IMR-90 (cell line): ENCODE measurements around the gene OR52K1. TPM values are rescaled to one million over a fixed set of nuclear protein-coding genes. Genes with fewer than 3 reads are reported as not detected.

Experiments
- ATAC-seq: fragments of 200-7000 bp; cut with Tn5 transposase; 2 replicates; pipeline ENCODE4 v1.9.1; 2020; ENCODE audit warnings: low read depth, mild to moderate bottlenecking, moderate library complexity
- BruUV-seq: library from RNA; stranded (reverse); fragments of 400-500 nt; replicated peaks from 2 replicates; lab custom pipeline; 2021; lab: Mats Ljungman, UMichigan
- CTCF ChIA-PET: fragments of 300-600 bp; formaldehyde crosslinking; extraction: SDS; loops from one replicate; lab custom pipeline; 2021; ENCODE audit warnings: antibody characterized with exemption; lab: Yijun Ruan, JAX
- POLR2A ChIA-PET: fragments of 300-600 bp; sonication (Branson Sonifier 250); formaldehyde crosslinking; loops from one replicate; lab custom pipeline; 2022; ENCODE audit warnings: antibody characterized with exemption; ENCODE audit not compliant: unreplicated experiment; lab: Charles Lee
- DNase-seq: peaks from one replicate; pipeline ENCODE4 v3.0.0; 2013
- H2AFZ ChIP-seq: replicated peaks from 2 replicates; pipeline ENCODE3; 2013; ENCODE audit warnings: low read length, mild to moderate bottlenecking; ENCODE audit not compliant: poor library complexity
- H2AK5ac ChIP-seq: 2 replicates; pipeline ENCODE4 v1.6.1; 2013; ENCODE audit warnings: low read depth, low read length, inconsistent platforms
- H2AK9ac ChIP-seq: replicated peaks from 2 replicates; pipeline ENCODE3; 2013; ENCODE audit warnings: mild to moderate bottlenecking, low read depth, low read length, moderate library complexity; ENCODE audit not compliant: poor library complexity
- H2BK120ac ChIP-seq: 2 replicates; pipeline ENCODE4 v1.6.1; 2013; ENCODE audit warnings: low read depth, low read length, inconsistent platforms
- H2BK15ac ChIP-seq: 3 replicates; pipeline ENCODE4 v1.6.1; 2013; ENCODE audit warnings: low read depth, low read length, inconsistent platforms
- H2BK20ac ChIP-seq: 2 replicates; pipeline ENCODE4 v1.6.1; 2013; ENCODE audit warnings: low read depth, mild to moderate bottlenecking, inconsistent platforms, low read length, moderate library complexity
- H2BK5ac ChIP-seq: 2 replicates; pipeline ENCODE4 v1.6.1; 2013; ENCODE audit warnings: mild to moderate bottlenecking, low read depth, low read length, inconsistent platforms; ENCODE audit not compliant: poor library complexity, severe bottlenecking
- H3K14ac ChIP-seq: replicated peaks from 2 replicates; pipeline ENCODE4 v1.6.1; 2013; ENCODE audit warnings: low read depth, low read length, inconsistent platforms
- H3K18ac ChIP-seq: 2 replicates; pipeline ENCODE4 v1.6.1; 2013; ENCODE audit warnings: low read depth, low read length, control low read depth
- H3K23ac ChIP-seq: 2 replicates; pipeline ENCODE4 v1.6.1; 2013; ENCODE audit warnings: low read depth, low read length, inconsistent platforms
- H3K27ac ChIP-seq: 2 replicates; pipeline ENCODE4 v1.5.1; 2013; ENCODE audit warnings: mild to moderate bottlenecking, control low read depth, low read length; ENCODE audit not compliant: insufficient read depth
- H3K27me3 ChIP-seq: 2 replicates; pipeline ENCODE4 v1.6.1; 2013; ENCODE audit warnings: low read length; ENCODE audit not compliant: control insufficient read depth, insufficient read depth
- H3K36me3 ChIP-seq: 2 replicates; pipeline ENCODE4 v1.6.1; 2013; ENCODE audit warnings: low read length, mixed read lengths; ENCODE audit not compliant: control insufficient read depth, insufficient read depth
- H3K4ac ChIP-seq: 2 replicates; pipeline ENCODE4 v1.6.1; 2013; ENCODE audit warnings: low read depth, low read length, inconsistent platforms
- H3K4me1 ChIP-seq: 2 replicates; pipeline ENCODE4 v1.6.1; 2013; ENCODE audit warnings: low read length, mixed read lengths; ENCODE audit not compliant: control insufficient read depth, insufficient read depth
- H3K4me2 ChIP-seq: 2 replicates; pipeline ENCODE4 v1.6.1; 2013; ENCODE audit warnings: low read depth, mild to moderate bottlenecking, control low read depth, low read length, moderate library complexity
- H3K4me3 ChIP-seq: 2 replicates; pipeline ENCODE4 v1.5.1; 2013; ENCODE audit warnings: low read depth, mild to moderate bottlenecking, control low read depth, low read length, moderate library complexity; ENCODE audit not compliant: insufficient read depth
- H3K56ac ChIP-seq: 2 replicates; pipeline ENCODE4 v1.6.1; 2013; ENCODE audit warnings: low read length, inconsistent platforms; ENCODE audit not compliant: insufficient read depth; ENCODE audit errors: extremely low read depth
- H3K79me1 ChIP-seq, 2 experiments: 2 replicates each; pipeline ENCODE4 v1.6.1; 2013; ENCODE audit warnings: low read length in 2 of 2, inconsistent platforms in 1 of 2, low read depth in 1 of 2
- H3K9ac ChIP-seq: 2 replicates; pipeline ENCODE4 v1.6.1; 2013; ENCODE audit warnings: low read depth, low read length, control low read depth
- H3K9me1 ChIP-seq: 2 replicates; pipeline ENCODE4 v1.6.1; 2013; ENCODE audit warnings: low read length, inconsistent platforms; ENCODE audit not compliant: insufficient read depth
- H3K9me3 ChIP-seq: 2 replicates; pipeline ENCODE4 v1.6.1; 2013; ENCODE audit warnings: low read length; ENCODE audit not compliant: control insufficient read depth, insufficient read depth
- H4K20me1 ChIP-seq: 2 replicates; pipeline ENCODE4 v1.6.1; 2013; ENCODE audit warnings: low read length, inconsistent platforms; ENCODE audit not compliant: insufficient read depth
- H4K5ac ChIP-seq: 2 replicates; pipeline ENCODE4 v1.6.1; 2013; ENCODE audit warnings: mild to moderate bottlenecking, low read depth, low read length, control low read depth
- H4K8ac ChIP-seq, 2 experiments: 2 replicates each; pipeline ENCODE4 v1.6.1; 2013; ENCODE audit warnings: low read depth in 2 of 2, low read length in 2 of 2, control low read depth in 1 of 2, inconsistent platforms in 1 of 2
- H4K91ac ChIP-seq: 2 replicates; pipeline ENCODE4 v1.6.1; 2013; ENCODE audit warnings: low read depth, low read length, inconsistent platforms; ENCODE audit not compliant: insufficient read depth
- CHD1 ChIP-seq: IDR thresholded peaks from 2 replicates; pipeline ENCODE4 v1.6.1; 2012; ENCODE audit warnings: low read depth, low read length, improper control_type of control experiment
- FOS ChIP-seq: fragments of 150-350 bp; IDR thresholded peaks from 2 replicates; pipeline ENCODE4 v1.6.1; 2016; ENCODE audit warnings: low read depth, low read length
- MAZ ChIP-seq: IDR thresholded peaks from 2 replicates; pipeline ENCODE4 v1.6.1; 2012; ENCODE audit warnings: low read depth, mild to moderate bottlenecking, low read length, improper control_type of control experiment, moderate library complexity, borderline replicate concordance
- MXI1 ChIP-seq: IDR thresholded peaks from 2 replicates; pipeline ENCODE4 v1.6.1; 2012; ENCODE audit warnings: low read depth, mild to moderate bottlenecking, low read length, moderate library complexity, borderline replicate concordance
- RAD21 ChIP-seq: IDR thresholded peaks from 2 replicates; pipeline ENCODE4 v1.6.1; 2012; ENCODE audit warnings: low read length, improper control_type of control experiment
- RFX5 ChIP-seq: IDR thresholded peaks from 2 replicates; pipeline ENCODE4 v1.8.0; 2012; ENCODE audit warnings: low read depth, mild to moderate bottlenecking, low read length, moderate library complexity
- SMC3 ChIP-seq: fragments of 150-350 bp; IDR thresholded peaks from 2 replicates; pipeline ENCODE4 v1.6.1; 2016; ENCODE audit warnings: low read depth, mild to moderate bottlenecking, antibody characterized with exemption, low read length, moderate library complexity
- WGBS, 2 experiments: methylation state at CpG; one replicate each; pipeline versions ENCODE4 v1.1.5 to v1.1.7; 2013; ENCODE audit warnings: missing lambda C conversion rate in 2 of 2; ENCODE audit not compliant: insufficient read length in 1 of 2; ENCODE audit errors: extremely low coverage in 2 of 2; 5-methylcytosine and 5-hydroxymethylcytosine counted together
- dilution Hi-C: fragments of 300-500 bp; cut with HindIII; formaldehyde crosslinking; loops from one replicate; pipeline ENCODE4 v1.14.3; 2018; ENCODE audit warnings: low sequenced_read_pairs; ENCODE audit not compliant: unreplicated experiment
- in situ Hi-C: fragments of 300-500 bp; cut with MboI; formaldehyde crosslinking; loops from 3 replicates; pipeline ENCODE4 v1.14.3; 2019; ENCODE audit warnings: low sequenced_read_pairs, inconsistent platforms, mixed read lengths
- intact Hi-C: fragments of 100-400 bp; cut with micrococcal nuclease; formaldehyde crosslinking; loops from 2 replicates; pipeline ENCODE4 v1.10.0; 2022
- polyA plus RNA-seq, 3 experiments: library from polyadenylated mRNA; depleted of rRNA; stranded (reverse); fragments of >200 nt; gene quantifications; 2 replicates each; pipeline ENCODE4 v1.2.3, GENCODE V29; 2012; ENCODE audit warnings: low replicate concordance in 1 of 3
- total RNA-seq: library from RNA; depleted of rRNA; stranded (reverse); fragments of >200 nt; gene quantifications from 2 replicates; pipeline ENCODE4 v1.2.3, GENCODE V29; 2012
- TF ChIP-seq, protein P1 (sequence below): fragments of 150-350 bp; IDR thresholded peaks from 2 replicates; pipeline ENCODE4 v1.6.1; 2017; ENCODE audit warnings: mild to moderate bottlenecking, antibody characterized with exemption, low read length, low read depth
- TF ChIP-seq, protein P2 (sequence below): fragments of 150-350 bp; IDR thresholded peaks from 2 replicates; pipeline ENCODE4 v1.6.1; 2016; ENCODE audit warnings: low read depth, mild to moderate bottlenecking, low read length, moderate library complexity, borderline replicate concordance
- TF ChIP-seq, protein P3 (sequence below): conservative IDR thresholded peaks from 2 replicates; pipeline ENCODE4 v1.5.1; 2012; ENCODE audit warnings: mild to moderate bottlenecking, low read depth, low read length, improper control_type of control experiment

Gene OR52K1
- total and polyA plus RNA-seq, 2 of the 4 experiments (the other 2 are of a cell fraction), result not detected

DNA sequence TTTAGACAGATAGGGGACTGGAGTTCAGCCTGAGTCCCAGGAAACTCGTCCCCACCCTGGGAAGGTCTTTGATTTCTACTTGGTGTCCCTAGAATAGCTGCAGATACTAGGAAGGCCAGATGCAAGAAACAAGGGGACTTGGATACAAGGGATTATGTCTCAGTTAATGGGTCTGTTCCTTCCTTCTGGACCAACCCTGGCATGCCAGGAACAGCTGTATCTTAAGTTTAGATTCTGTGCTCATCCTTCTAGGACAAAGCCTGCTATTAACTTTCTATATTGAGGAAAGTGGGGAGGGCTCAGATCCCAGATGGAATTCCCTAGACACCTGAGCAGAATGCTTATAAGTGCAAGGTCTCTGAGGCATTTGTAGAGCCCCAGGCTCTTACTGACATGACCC lies 58.6 kb downstream of the OR52K1 start:
- no CpG with 5 or more reads among the region's 1 CpG for WGBS, 2 experiments
- Histone ChIP-seq H2AFZ (no peak overlapping the region), H2BK15ac (no peak overlapping the region), H2AK5ac (no peak overlapping the region), H3K79me1 (no peaks in the 10 kb centered on the region), H3K27ac (no peak overlapping the region), H3K4me3 (no peak overlapping the region), H4K5ac (no peak overlapping the region), H3K9me3 (no peaks in the 10 kb centered on the region), H4K91ac (no peak overlapping the region), H3K27me3 (no peaks in the 10 kb centered on the region), H3K4me2 (no peak overlapping the region), H2BK120ac (no peak overlapping the region), H3K56ac (no peak overlapping the region), H2BK20ac (no peak overlapping the region), H3K9ac (no peak overlapping the region), H3K36me3 (no peaks in the 10 kb centered on the region), H2BK5ac (no peak overlapping the region), H2AK9ac (no peak overlapping the region), H3K9me1 (no peaks in the 10 kb centered on the region), H3K23ac (no peak overlapping the region), H3K14ac (no peak overlapping the region), H4K8ac (no peak overlapping the region), H4K20me1 (no peaks in the 10 kb centered on the region), H3K4ac (no peak overlapping the region), H3K18ac (no peak overlapping the region), H3K4me1 (no peaks in the 10 kb centered on the region)
- dilution Hi-C loops, result no loop called here
- in situ Hi-C loops, result loop anchor here (5.0 kb wide), 1 partner anchor 359 kb away; no protein-coding TSS in a partner anchor
- CTCF ChIA-PET, result interaction anchor here (2.9 kb wide), 1 partner anchor 354 kb away, joined by 28 read pairs; no protein-coding TSS in a partner anchor
- TF ChIP-seq, protein P1, sequence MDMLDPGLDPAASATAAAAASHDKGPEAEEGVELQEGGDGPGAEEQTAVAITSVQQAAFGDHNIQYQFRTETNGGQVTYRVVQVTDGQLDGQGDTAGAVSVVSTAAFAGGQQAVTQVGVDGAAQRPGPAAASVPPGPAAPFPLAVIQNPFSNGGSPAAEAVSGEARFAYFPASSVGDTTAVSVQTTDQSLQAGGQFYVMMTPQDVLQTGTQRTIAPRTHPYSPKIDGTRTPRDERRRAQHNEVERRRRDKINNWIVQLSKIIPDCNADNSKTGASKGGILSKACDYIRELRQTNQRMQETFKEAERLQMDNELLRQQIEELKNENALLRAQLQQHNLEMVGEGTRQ, result no peak
- TF ChIP-seq, protein P2, sequence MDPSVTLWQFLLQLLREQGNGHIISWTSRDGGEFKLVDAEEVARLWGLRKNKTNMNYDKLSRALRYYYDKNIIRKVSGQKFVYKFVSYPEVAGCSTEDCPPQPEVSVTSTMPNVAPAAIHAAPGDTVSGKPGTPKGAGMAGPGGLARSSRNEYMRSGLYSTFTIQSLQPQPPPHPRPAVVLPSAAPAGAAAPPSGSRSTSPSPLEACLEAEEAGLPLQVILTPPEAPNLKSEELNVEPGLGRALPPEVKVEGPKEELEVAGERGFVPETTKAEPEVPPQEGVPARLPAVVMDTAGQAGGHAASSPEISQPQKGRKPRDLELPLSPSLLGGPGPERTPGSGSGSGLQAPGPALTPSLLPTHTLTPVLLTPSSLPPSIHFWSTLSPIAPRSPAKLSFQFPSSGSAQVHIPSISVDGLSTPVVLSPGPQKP, result no peak
- TF ChIP-seq SMC3 (no peak), CHD1 (no peak), RAD21 (no peak), RFX5 (no peak), MXI1 (no peak), FOS (no peak), MAZ (no peak)
- TF ChIP-seq, protein P3, sequence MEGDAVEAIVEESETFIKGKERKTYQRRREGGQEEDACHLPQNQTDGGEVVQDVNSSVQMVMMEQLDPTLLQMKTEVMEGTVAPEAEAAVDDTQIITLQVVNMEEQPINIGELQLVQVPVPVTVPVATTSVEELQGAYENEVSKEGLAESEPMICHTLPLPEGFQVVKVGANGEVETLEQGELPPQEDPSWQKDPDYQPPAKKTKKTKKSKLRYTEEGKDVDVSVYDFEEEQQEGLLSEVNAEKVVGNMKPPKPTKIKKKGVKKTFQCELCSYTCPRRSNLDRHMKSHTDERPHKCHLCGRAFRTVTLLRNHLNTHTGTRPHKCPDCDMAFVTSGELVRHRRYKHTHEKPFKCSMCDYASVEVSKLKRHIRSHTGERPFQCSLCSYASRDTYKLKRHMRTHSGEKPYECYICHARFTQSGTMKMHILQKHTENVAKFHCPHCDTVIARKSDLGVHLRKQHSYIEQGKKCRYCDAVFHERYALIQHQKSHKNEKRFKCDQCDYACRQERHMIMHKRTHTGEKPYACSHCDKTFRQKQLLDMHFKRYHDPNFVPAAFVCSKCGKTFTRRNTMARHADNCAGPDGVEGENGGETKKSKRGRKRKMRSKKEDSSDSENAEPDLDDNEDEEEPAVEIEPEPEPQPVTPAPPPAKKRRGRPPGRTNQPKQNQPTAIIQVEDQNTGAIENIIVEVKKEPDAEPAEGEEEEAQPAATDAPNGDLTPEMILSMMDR, result no peak
- POLR2A ChIA-PET, result no interaction called here
- no TSS peak for BruUV-seq
- intact Hi-C loops, result no loop called here
- ATAC-seq (no peak), DNase-seq (no peak)
